ENCODE data around the gene NPAS3.

GRCh38 chr14:33275879-33276278, 337.2 kb downstream of the NPAS3 start:
- TF ChIP-seq CTCF (IDR thresholded peaks at IDR 0.05; ENCODE audit: borderline replicate concordance, extremely low read depth, low read length, poor library complexity, severe bottlenecking) = no peak
- no peak for TF ChIP-seq EZH2 (IDR thresholded peaks at IDR 0.05; ENCODE audit: borderline replicate concordance, low read depth, low read length, severe bottlenecking)

All from DND-41 (cell line).